Measurements from ENCODE around the gene CERK.
"Not testable (repeated sequence)": the region's sequence is repeated elsewhere in the genome, so short reads cannot be mapped to it uniquely, and the experiment has no call there.

CERK gene

DNA sequence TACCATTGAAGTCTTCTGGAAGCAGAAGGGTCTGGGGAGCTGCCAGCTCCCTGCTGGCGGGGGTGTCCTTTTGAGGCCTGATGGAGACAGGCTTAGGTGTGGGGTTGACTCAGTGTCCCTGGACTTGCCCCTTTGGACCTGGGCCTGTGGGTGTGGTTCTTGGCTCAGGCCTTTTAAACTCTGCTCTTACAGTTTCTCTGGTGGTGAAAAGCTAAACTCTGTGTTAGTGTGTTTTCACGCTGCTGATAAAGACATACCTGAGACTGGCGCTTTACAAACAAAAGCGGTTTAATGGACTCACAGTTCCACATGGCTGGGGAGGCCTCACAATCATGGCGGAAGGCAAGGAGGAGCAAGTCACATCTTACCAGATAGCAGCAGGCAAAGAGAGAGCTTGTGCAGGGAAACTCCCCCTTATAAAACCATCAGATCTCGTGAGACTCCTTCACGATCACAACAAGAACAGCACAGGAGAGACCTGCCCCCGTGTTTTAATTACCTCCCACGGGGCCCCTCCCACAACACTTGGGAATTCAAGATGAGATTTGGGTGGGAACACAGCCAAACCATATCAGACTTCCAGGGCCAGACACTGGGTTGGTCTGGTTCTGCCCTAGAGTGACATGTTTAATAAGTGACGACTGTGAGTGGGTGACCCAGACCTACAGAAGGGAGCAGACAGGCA is 91.4 kb downstream of the CERK start:
- intact Hi-C loops (cut with DNase I) = no loop called here
- DNase-seq = peak in 2 of 42 donors; percentile 21 to 25

DNA sequence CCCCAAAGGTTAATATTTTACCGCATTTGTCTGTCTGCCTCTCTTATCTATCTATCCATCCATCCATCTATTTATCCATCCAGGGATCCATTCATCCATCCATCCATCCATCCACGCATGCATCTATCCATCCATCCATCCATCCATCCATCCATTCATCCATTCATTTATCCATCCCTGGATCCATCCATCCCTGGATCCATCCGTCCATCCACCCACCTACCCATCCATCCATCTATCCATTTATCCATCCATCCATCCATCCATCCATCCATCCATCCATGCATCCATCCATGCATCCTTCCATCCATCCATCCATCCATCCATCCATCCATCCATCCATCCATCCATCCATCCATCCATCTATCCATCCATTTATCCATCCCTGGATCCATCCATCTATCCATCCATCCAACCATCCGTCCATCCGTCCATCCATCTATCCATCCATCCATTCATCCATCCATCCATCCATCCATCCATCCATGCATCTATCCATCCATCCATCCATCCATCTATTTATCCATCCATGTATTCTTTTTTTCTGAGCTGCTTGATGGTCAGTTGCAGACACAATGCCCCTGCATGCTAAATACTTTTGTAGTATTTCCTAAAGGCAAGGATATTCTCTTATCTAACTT is 95.1 kb downstream of the CERK start:
- DNase-seq; intact Hi-C loops (cut with DNase I): not testable (repeated sequence)

DNA sequence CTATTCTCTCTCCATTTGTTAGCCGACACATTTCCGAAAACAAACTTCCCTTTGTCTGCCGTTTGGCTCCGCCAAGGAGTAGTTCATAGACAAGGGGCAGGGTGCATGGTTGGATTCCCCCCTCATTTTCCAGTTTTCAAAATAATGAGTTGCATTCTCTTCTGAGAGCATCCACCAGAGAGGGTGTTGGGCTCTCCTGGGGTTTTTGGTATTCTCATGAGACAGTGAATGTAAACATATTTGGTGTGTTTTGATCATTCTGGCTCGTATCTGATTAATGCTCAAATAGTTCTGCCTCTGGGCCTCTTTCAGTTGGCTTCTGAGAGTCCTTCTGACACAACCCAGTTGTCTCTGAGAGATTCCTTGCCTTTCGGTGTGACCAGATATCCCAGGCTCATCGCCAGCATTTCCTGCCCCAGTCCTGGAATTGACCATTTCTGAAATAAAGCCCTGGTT is 96.2 kb downstream of the CERK start:
- intact Hi-C loops (cut with DNase I) = no loop called here
- DNase-seq = no peak

DNA sequence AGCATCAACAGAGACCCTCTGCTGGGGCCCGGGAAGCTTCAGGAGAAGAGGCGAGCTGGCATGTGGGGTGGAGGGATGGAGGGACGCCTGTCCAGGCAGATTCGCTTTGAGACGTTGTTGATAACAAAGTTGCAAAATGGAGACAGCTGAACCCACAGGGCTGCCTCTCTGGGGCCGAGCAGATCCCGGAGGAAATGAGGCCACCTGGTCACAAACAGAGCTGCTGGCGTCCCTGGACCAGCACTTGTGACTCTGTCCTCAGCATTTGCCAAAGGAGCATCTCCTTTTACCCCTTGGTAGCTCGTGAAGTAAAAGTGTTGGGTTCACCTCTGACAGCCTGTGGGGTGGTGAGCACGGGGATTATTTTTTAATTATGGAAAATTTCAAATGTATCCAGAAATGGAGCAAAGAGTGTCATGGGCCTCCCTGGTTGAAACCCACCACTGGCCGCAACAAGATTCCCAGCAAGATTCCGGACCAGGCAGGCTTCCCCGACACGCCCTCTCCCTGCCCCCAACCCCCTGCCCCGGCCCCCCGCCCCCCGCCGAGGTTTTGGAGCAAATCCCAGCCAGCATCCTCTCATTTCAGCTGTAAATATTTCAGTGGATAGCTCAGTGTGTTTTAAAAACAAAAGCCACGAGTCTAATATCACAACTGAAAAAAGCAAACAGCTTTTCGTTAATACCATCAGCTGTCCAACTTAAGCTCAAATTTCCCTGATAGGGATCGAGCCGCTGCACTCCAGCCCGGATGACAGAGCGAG is 97.6 kb downstream of the CERK start:
- intact Hi-C loops (cut with DNase I) = no loop called here
- DNase-seq = no peak

DNA sequence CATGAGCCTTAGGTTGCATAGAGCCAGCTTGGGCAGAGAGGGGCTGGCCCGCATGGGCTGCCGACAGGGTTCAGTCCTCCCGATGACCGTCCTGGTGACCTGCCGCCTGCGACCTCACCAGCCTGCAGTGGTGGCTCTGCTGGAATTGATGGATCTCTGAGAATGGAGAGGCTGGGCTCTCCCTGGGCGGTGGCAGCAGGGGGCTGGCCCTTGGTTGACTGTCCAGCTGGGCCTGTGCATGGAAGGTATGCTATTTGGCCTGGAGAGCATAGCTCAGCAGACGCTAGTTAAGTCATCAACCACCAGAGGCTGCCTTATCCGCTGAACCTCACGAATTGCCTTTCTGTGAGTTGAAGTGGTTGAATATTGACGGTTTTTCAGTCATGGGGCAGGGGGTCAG is 98.2 kb downstream of the CERK start:
- intact Hi-C loops (cut with DNase I) = no loop called here
- no peak for DNase-seq

DNA sequence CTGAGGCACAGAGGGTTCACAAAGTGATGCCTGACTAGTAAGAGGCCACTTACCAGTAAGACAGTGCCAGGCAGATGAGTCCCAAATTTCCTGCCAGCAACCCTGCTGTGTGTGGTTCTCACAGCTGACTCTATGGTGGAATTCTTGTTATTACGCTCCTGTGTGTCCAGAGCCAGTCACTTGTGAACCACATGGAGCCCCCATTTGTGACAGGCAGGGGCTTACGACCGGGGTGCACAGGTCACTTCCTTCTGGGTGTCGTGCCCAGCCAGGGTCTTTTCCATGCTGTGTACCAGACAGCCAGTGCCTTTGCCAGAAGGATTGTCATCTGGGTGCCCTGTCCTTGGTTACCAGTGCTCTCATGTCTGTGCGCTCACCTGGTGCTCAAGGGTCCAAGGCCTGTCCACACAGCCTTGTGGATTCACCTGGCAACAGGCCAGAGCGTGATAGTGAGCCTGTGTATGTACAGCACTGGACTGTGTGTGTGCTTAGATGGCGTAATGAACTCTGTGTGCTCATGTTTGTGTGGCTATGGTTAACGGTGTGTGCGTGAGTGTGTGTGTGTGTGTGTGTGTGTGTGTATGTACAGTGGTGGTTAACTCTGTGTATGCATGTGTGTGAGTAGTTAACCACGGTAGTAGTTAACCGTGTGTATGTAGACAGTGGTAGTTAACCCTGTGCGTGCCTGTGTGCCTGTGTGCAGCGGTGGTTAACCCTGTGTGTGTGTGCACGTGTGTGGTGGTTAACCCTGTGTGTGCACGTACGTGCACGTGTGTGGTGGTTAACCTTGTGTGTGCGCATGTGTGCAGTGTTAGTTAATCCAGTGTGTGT is 99.2 kb downstream of the CERK start:
- no peak for DNase-seq
- intact Hi-C loops (cut with DNase I) = no loop called here

DNA sequence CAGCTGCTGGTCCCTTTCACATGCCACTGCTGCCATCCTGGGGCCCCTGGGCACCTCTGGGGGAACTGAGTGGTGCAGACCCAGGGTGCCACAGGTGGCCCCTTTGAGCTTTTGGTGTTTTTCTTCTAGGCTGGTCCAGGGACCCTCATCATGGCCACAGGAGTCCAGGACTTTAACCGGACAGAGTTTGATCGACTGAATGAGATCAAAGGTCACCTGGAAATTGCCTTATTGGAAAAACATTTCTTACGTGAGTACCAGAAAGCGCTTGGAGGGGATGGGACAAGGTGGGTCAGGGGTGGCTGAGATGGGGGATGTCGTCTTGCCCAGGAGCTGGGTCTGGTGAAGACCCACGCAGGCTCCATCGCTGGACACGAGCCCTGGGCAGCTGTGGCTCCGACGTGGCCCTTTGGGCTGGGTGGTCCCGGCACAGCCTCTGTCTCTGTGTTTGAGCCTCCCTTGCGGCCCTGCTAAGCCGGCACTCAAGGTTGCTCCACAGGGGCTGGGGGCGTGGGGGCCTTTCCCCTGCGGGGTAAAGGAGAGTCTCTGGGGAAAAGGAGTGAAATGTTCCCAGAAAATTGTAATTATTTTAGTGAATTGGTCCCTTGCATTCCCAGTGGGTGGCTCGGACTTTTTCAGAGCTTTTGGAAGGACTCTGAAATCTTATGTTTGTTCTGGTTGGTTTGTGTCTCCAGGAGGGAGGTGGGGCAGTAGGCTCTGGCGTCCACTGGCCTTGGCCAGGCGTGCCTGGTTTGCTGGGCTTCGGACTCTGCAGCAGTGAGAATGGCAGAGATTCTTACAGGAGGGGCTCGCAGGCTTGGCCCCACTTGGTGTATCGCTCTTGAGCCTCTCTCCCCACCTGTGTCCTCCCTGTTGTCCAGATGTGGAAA is 100.1 kb downstream of the CERK start:
- intact Hi-C loops (cut with DNase I) = no loop called here

DNA sequence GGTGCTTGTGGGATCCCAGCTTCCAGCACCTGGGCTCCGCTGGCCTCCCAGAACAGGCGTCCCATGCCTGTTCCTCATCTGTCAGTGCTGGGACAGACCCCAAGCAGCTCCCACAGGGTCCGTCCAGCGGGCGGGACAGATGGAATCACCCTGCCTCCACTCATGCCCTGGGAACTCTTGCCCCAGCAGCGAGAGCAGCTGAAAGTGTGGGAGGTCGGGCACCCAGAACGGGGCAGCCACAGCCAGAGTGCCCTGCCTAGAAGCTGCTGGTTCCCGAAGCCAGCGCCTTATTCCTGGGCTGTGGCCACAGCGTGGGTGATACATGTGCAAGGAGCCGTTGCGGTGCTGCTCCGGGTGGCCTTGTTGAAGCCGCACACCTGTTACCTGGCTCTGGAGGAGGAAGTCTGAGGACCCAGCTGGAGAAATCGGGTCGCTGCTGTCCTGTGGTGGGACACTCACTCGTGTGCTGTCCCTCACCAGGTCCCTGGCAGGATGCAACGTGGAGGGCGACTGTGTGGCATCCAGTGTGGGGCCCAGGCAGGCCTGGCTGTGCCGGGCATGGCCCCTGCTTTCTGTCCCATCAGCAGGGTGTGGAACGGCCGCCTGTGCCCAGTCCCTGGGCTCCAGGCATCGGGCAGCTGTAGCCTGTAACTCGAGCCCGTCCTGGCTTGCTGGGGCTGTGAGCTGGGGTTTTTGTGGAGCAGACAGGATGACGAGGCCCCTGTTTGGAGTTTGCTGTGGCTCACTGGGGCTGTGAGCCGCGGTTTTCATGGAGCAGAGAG is 101.6 kb downstream of the CERK start:
- no peak for DNase-seq

More for the DNA sequence above, 100.1 kb downstream of the CERK start:
- peak in 3 of 42 donors; percentile 40 to 46 (median 44) for DNase-seq

DNA sequence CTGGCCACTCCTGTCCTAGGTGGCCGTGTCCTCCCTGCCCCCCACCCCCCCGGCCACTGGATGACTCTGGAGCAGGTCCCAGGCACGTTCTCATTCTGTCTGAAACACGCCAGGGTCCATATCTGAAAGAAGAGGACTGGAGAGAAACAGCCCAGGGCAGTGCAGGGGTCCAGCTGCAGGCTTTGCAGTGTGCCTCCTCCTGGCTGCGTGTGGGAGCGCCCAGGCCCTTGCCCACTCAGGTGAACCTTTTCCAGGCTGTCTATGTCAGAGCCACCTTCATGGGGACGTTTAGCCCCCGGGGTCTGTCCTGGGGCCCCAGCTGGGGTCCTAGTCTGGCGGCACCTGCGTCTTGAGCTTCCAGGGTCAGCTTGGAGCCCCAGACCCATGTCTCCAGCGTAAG is 102.3 kb downstream of the CERK start:
- DNase-seq = no peak

More for the DNA sequence above, 101.6 kb downstream of the CERK start:
- intact Hi-C loops (cut with DNase I) = no loop called here

DNA sequence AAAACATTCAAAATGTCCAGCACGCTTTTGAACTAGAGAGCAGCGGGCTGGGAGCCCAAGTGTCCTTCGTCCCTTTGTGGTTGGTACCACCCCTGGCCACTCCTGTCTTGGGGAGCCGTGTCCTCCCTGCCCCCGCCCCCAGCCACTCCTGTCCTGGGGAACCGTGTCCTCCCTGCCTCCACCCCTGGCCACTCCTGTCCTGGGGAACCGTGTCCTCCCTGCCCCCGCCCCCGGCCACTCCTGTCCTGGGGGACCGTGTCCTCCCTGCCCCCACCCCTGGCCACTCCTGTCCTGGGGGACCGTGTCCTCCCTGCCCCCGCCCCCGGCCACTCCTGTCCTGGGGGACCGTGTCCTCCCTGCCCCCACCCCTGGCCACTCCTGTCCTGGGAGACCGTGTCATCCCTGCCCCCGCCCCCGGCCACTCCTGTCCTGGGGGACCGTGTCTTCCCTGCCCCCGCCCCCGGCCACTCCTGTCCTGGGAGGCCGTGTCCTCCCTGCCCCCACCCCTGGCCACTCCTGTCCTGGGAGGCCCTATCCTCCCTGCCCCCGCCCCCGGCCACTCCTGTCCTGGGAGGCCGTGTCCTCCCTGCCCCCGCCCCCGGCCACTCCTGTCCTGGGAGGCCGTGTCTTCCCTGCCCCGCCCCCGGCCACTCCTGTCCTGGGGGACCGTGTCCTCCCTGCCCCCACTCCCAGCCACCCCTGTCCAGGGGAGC is 102.9 kb downstream of the CERK start:
- intact Hi-C loops (cut with DNase I); DNase-seq: not testable (repeated sequence)

More for the DNA sequence above, 102.3 kb downstream of the CERK start:
- intact Hi-C loops (cut with DNase I) = no loop called here
